Memory B cell (primary cell): ENCODE results near the gene PLS1.

Experiments
- ATAC-seq: fragments of 150-1000 bp; cut with Tn5 transposase; 2 replicates; pipeline ENCODE4 v1.10.0; 2021; ENCODE audit warnings: low read depth, mild to moderate bottlenecking, moderate library complexity
- DNase-seq, 2 donors: peaks; one replicate each; pipeline ENCODE4 v3.0.0; 2022; ENCODE audit warnings: low spot score in 2 of 2
- H3K27ac Mint-ChIP-seq: one replicate; pipeline ENCODE4 v1.8.0; 2022; ENCODE audit warnings: mild to moderate bottlenecking, moderate library complexity, mixed read lengths
- H3K27me3 Mint-ChIP-seq: one replicate; pipeline ENCODE4 v1.8.0; 2022; ENCODE audit warnings: mixed read lengths
- H3K36me3 Mint-ChIP-seq: one replicate; pipeline ENCODE4 v1.8.0; 2022; ENCODE audit warnings: mild to moderate bottlenecking, mixed read lengths
- H3K4me1 Mint-ChIP-seq: one replicate; pipeline ENCODE4 v1.8.0; 2022; ENCODE audit warnings: mixed read lengths
- H3K4me3 Mint-ChIP-seq: one replicate; pipeline ENCODE4 v1.8.0; 2022; ENCODE audit warnings: mild to moderate bottlenecking, moderate library complexity, mixed read lengths
- H3K9me3 Mint-ChIP-seq: one replicate; pipeline ENCODE4 v1.8.0; 2022; ENCODE audit warnings: mixed read lengths

Gene PLS1

GRCh38 chr3:142608631-142609030, 12.4 kb downstream of the PLS1 start:
- H3K27ac Mint-ChIP-seq: no peak overlapping the region
- ATAC-seq: no peak
- DNase-seq: no peak
- no peaks in the 10 kb centered on the region for H3K27me3 Mint-ChIP-seq
- no peaks in the 10 kb centered on the region for H3K4me1 Mint-ChIP-seq
- no peak overlapping the region for H3K4me3 Mint-ChIP-seq
- no peaks in the 10 kb centered on the region for H3K36me3 Mint-ChIP-seq
- no peaks in the 10 kb centered on the region for H3K9me3 Mint-ChIP-seq

- Mint-ChIP-seq H3K27ac (no peak overlapping the region), H3K9me3 (no peaks in the 10 kb centered on the region)
- no peak for ATAC-seq
Measured at GRCh38 chr3:142609136-142609535, 12.9 kb downstream of the PLS1 start.

GRCh38 chr3:142611206-142611605, 15.0 kb downstream of the PLS1 start:
- no peak for DNase-seq
- no peak for ATAC-seq
- Mint-ChIP-seq H3K27me3 (no peaks in the 10 kb centered on the region), H3K4me3 (no peak overlapping the region), H3K27ac (no peak overlapping the region), H3K4me1 (no peaks in the 10 kb centered on the region), H3K9me3 (no peaks in the 10 kb centered on the region), H3K36me3 (no peaks in the 10 kb centered on the region)

More at GRCh38 chr3:142609136-142609535, 12.9 kb downstream of the PLS1 start:
- Mint-ChIP-seq H3K27me3 (no peaks in the 10 kb centered on the region), H3K36me3 (no peaks in the 10 kb centered on the region), H3K4me3 (no peak overlapping the region), H3K4me1 (no peaks in the 10 kb centered on the region)
- no peak for DNase-seq

DNA sequence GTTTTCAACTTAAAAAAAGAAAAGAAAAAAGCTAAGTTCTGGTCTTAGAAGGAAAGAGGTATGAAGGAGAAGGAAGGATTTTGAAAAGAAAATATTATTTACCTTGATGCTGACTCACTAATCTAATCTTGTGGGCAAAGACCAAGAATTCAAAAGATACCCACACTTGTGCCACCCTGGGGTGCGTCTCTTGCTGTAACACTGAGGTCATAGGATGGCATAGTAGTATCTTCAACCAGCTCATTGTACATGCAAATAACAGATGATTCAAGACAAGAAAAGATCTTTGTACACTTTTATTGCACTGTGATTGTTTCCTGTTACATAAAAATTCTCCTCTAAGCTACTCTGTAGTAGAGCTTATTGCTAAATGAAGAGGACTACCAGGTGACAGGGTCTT, 17.3 kb downstream of the PLS1 start:
- Mint-ChIP-seq H3K4me1 (no peaks in the 10 kb centered on the region), H3K36me3 (no peaks in the 10 kb centered on the region), H3K4me3 (no peak overlapping the region), H3K27ac (no peak overlapping the region), H3K27me3 (no peaks in the 10 kb centered on the region), H3K9me3 (no peaks in the 10 kb centered on the region)
- DNase-seq: no peak
- ATAC-seq: no peak

DNA sequence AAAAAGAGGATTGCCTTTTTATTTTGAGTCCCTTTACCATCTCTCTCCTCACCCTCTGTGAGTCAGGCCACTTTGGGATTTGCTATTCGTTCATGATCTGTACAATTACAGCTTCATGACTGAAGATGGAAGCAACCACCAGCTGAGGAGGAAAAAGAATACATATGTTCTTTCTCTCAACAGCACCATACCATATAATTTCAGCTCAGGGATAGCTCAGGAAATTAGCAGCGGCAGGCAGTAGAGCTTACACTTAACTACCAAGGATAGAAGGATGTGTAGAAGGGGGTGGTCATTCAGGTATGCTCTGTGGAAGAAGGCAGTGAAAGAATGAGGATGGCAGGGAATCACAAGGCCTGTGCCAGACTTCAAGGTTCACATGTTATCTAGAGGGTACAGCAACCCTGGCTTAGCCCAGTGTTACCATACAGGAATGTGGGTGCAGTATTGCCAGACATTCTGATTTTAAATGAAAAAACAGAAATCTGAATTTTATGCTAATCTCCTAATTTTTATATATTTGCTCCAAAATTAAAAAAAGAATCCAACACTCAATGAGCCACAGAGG, 17.9 kb downstream of the PLS1 start:
- no peaks in the 10 kb centered on the region for H3K27me3 Mint-ChIP-seq

DNA sequence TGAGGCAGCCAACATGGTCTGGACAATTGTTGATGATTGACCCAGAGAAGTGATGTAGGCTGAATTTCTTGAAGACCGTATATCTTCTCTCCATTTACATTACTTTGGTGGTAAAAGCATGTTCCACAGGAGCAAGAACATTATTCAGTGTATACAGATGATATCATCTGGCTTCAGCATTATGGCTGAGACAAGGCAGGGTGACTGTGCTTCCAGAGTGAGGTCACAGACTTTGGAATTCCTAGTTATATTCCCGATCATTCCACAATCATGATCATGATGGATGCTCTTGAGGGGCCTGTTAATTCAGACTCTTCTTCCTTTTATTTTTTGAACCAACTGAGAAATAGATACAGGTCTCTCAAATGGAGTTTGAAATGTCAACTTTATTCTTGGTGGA, 19.0 kb downstream of the PLS1 start:
- H3K27me3 Mint-ChIP-seq: no peaks in the 10 kb centered on the region
- H3K36me3 Mint-ChIP-seq: no peaks in the 10 kb centered on the region
- no peaks in the 10 kb centered on the region for H3K9me3 Mint-ChIP-seq
- H3K4me1 Mint-ChIP-seq: no peaks in the 10 kb centered on the region
- H3K4me3 Mint-ChIP-seq: no peak overlapping the region
- ATAC-seq: no peak
- no peak for DNase-seq
- no peak overlapping the region for H3K27ac Mint-ChIP-seq

More for the DNA sequence above, 17.9 kb downstream of the PLS1 start:
- H3K27ac Mint-ChIP-seq: no peak overlapping the region
- no peak overlapping the region for H3K4me3 Mint-ChIP-seq
- no peak for ATAC-seq
- H3K9me3 Mint-ChIP-seq: no peaks in the 10 kb centered on the region
- H3K4me1 Mint-ChIP-seq: no peaks in the 10 kb centered on the region
- DNase-seq: no peak
- no peaks in the 10 kb centered on the region for H3K36me3 Mint-ChIP-seq

- Mint-ChIP-seq H3K27ac (no peak overlapping the region), H3K4me1 (no peaks in the 10 kb centered on the region), H3K36me3 (no peaks in the 10 kb centered on the region), H3K27me3 (peaks cover 1% of the 10 kb centered on the region), H3K9me3 (no peaks in the 10 kb centered on the region), H3K4me3 (no peak overlapping the region)
- ATAC-seq (no peak), DNase-seq (no peak)
Measured at GRCh38 chr3:142618917-142619461, 22.8 kb downstream of the PLS1 start.

GRCh38 chr3:142622405-142622804, 26.2 kb downstream of the PLS1 start:
- no peaks in the 10 kb centered on the region for H3K9me3 Mint-ChIP-seq
- H3K4me1 Mint-ChIP-seq: no peaks in the 10 kb centered on the region
- peaks cover 8% of the 10 kb centered on the region for H3K27me3 Mint-ChIP-seq
- no peak overlapping the region for H3K4me3 Mint-ChIP-seq
- H3K27ac Mint-ChIP-seq: no peak overlapping the region
- DNase-seq (no peak), ATAC-seq (no peak)
- H3K36me3 Mint-ChIP-seq: no peaks in the 10 kb centered on the region

DNA sequence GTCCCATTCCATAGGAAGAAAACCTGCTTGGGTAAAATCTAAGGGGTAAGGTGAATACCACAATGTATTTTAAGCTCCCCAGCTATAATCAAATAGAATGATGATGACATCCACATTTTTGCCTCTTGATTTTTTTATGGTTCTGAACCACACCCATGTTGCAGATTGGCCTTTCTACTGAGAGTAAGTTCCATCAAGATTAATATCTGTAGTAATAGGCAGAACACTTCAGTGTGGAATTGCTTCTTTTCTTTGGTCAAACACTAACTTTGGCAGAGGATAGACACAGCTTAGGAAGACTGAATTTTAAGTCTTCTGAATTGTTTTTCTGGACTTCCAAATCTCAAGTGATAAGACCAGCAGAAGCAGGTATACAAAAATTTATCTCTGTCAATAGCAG, 27.0 kb downstream of the PLS1 start:
- DNase-seq (no peak), ATAC-seq (no peak)
- Mint-ChIP-seq H3K4me1 (no peaks in the 10 kb centered on the region), H3K36me3 (no peaks in the 10 kb centered on the region), H3K27me3 (peaks cover 8% of the 10 kb centered on the region), H3K9me3 (no peaks in the 10 kb centered on the region), H3K4me3 (no peak overlapping the region), H3K27ac (no peak overlapping the region)

DNA sequence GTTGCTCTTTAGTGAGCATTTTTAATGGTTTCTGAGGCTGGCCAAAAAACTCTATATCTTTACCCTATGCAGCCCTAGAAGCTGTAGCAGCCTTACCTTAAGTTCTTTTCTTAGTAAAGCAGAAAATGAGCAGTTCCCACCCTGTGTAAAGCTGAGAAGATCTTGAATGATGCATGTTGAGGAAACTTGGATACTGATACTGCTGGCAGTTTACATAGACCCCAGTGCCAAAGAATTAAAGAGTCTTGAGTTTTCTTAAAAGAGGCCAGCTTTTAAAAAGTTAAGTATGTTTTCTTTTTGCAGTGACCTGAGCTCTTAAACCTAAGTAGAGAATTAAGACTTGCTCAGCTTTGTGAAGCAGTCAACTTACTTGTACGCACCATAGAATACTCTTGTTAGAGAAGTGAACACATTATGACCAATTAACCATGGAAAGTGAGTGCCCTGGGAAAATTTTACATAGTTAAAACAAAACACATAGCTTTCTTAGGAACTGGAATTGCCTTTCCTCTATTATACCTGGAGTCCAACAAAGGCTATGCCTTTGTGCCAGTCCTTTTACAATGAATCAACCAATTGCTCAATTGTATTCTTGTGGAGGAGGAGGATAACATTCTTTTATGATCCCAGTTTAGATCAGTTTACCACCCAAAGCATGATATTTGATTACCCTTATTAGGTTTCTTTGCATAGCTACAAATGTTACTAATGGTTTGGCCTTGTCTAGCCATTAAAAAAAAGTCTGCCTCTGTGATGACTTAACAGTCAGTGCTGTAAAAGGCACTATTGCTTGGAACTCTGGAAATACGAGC, 28.4 kb downstream of the PLS1 start:
- no peak for ATAC-seq
- Mint-ChIP-seq H3K27me3 (peaks cover 8% of the 10 kb centered on the region), H3K9me3 (no peaks in the 10 kb centered on the region), H3K36me3 (no peaks in the 10 kb centered on the region), H3K4me3 (no peak overlapping the region), H3K4me1 (no peaks in the 10 kb centered on the region), H3K27ac (no peak overlapping the region)
- no peak for DNase-seq

- Mint-ChIP-seq H3K4me1 (no peaks in the 10 kb centered on the region), H3K4me3 (no peak overlapping the region), H3K9me3 (no peaks in the 10 kb centered on the region), H3K27ac (no peak overlapping the region), H3K27me3 (peaks cover 10% of the 10 kb centered on the region), H3K36me3 (no peaks in the 10 kb centered on the region)
- ATAC-seq: no peak
- no peak for DNase-seq
Measured at GRCh38 chr3:142625153-142625440, 28.9 kb downstream of the PLS1 start.

DNA sequence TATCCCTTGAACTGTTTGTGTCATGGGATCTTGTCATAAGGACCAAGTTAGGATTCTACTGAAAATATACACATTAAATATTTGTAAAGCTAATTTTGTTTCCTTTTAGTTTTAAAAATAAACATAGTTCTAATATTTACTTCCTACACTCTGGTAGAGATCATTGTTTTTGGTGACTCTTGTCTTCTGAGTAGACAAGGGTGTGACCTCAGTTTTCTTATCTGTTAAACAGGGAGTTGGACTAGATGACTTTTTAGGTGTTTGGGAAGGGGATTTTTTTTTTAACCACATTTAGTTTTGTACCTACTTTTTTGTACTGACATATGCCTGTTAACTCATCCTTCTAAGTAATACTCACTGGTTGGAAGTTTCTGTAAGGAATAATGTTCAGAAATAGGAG, 30.8 kb downstream of the PLS1 start:
- H3K27me3 Mint-ChIP-seq: peaks cover 12% of the 10 kb centered on the region
- no peak overlapping the region for H3K27ac Mint-ChIP-seq
- ATAC-seq (no peak), DNase-seq (no peak)
- H3K4me1 Mint-ChIP-seq: no peaks in the 10 kb centered on the region
- no peak overlapping the region for H3K4me3 Mint-ChIP-seq
- no peaks in the 10 kb centered on the region for H3K9me3 Mint-ChIP-seq
- no peaks in the 10 kb centered on the region for H3K36me3 Mint-ChIP-seq

GRCh38 chr3:142628801-142629200, 32.6 kb downstream of the PLS1 start:
- Mint-ChIP-seq H3K36me3 (no peaks in the 10 kb centered on the region), H3K4me1 (no peaks in the 10 kb centered on the region), H3K4me3 (no peak overlapping the region), H3K27ac (no peak overlapping the region), H3K9me3 (no peaks in the 10 kb centered on the region), H3K27me3 (peaks cover 11% of the 10 kb centered on the region)
- DNase-seq (no peak), ATAC-seq (no peak)

DNA sequence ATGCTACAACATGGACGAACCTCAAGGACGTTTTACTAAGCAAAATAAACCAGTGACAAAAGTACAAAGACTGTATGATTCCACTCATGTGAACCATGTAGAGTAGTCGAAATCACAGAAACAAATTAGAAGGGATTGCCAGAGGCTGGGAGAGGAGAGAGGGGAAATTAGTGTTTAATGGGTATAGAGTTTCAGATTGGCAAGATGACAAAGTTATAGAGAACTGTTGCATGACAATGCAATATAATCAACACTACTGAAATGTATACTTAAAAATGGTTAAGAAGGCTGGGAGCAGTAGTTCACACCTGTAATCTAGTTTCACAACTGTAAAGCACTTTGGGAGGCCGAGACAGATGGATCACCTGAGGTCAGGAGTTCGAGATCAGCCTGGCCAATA, 36.9 kb downstream of the PLS1 start:
- ATAC-seq (no peak), DNase-seq (no peak)
- Mint-ChIP-seq H3K36me3 (no peaks in the 10 kb centered on the region), H3K9me3 (no peaks in the 10 kb centered on the region), H3K27me3 (peaks cover 5% of the 10 kb centered on the region), H3K27ac (no peak overlapping the region), H3K4me3 (no peak overlapping the region), H3K4me1 (no peaks in the 10 kb centered on the region)

DNA sequence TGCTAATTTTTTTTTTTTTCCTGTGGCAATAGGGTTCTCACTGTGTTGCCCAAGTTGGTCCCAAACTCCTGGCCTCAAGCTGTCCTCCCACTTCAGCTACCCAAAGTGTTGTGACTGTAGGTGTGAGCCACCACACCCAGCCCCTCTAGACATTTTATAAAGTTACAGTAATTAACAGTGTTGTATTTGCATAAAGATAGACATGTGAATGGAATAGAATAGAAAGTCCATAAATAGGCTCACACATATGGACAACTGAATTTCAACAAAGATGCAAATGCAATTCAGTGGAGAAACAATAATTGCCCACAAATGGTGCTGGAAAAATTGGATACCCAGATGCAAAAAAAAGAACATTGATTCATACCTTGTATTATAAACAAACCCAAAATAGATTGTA, 39.9 kb downstream of the PLS1 start:
- Mint-ChIP-seq H3K4me3 (no peak overlapping the region), H3K4me1 (no peaks in the 10 kb centered on the region), H3K27ac (no peak overlapping the region), H3K27me3 (peaks cover 3% of the 10 kb centered on the region), H3K9me3 (no peaks in the 10 kb centered on the region), H3K36me3 (no peaks in the 10 kb centered on the region)
- no peak for DNase-seq
- no peak for ATAC-seq
